ENCODE results near the gene LILRA5. TPM values are rescaled to one million over a fixed set of nuclear protein-coding genes. Genes with fewer than 3 reads are reported as not detected.

LILRA5 gene
- total RNA-seq, 1 experiment from 2014 or later: not detected

- POLR2A ChIA-PET (ENCODE audit: unreplicated experiment): no interaction called here
- DNase-seq: no peak
- no peaks in the 10 kb centered on the region for H3K4me1 ChIP-seq (ENCODE audit: insufficient read depth, low read length)
- no peaks in the 10 kb centered on the region for H3K9me3 ChIP-seq (ENCODE audit: low read length)
- H3K27ac ChIP-seq (ENCODE audit: low read length): no peak overlapping the region
- ATAC-seq: no peak
- intact Hi-C loops (cut with micrococcal nuclease): no loop called here
- no TSS peak for BruUV-seq (replicated peaks)
- no peaks in the 10 kb centered on the region for H3K79me2 ChIP-seq (ENCODE audit: low read length)
- H3F3A ChIP-seq (ENCODE audit: low read length, unreplicated experiment): no peaks in the 10 kb centered on the region
- no peak overlapping the region for H3K4me2 ChIP-seq (ENCODE audit: low read length)
- H3K36me3 ChIP-seq (ENCODE audit: low read depth, low read length): no peaks in the 10 kb centered on the region
- no peak overlapping the region for H2AFZ ChIP-seq (ENCODE audit: low read length)
- TF ChIP-seq, protein P1, sequence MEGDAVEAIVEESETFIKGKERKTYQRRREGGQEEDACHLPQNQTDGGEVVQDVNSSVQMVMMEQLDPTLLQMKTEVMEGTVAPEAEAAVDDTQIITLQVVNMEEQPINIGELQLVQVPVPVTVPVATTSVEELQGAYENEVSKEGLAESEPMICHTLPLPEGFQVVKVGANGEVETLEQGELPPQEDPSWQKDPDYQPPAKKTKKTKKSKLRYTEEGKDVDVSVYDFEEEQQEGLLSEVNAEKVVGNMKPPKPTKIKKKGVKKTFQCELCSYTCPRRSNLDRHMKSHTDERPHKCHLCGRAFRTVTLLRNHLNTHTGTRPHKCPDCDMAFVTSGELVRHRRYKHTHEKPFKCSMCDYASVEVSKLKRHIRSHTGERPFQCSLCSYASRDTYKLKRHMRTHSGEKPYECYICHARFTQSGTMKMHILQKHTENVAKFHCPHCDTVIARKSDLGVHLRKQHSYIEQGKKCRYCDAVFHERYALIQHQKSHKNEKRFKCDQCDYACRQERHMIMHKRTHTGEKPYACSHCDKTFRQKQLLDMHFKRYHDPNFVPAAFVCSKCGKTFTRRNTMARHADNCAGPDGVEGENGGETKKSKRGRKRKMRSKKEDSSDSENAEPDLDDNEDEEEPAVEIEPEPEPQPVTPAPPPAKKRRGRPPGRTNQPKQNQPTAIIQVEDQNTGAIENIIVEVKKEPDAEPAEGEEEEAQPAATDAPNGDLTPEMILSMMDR (conservative IDR thresholded peaks at IDR 0.05; ENCODE audit: low read depth, low read length): no peak
- TF ChIP-seq EZH2 (IDR thresholded peaks at IDR 0.05; ENCODE audit: low read length, unreplicated experiment) (no peak), EZH2phosphoT487 (IDR thresholded peaks at IDR 0.05; ENCODE audit: borderline replicate concordance, low read length) (no peak)
- no peaks in the 10 kb centered on the region for H4K20me1 ChIP-seq (ENCODE audit: low read length)
- peaks cover 14% of the 10 kb centered on the region for H3K27me3 ChIP-seq (ENCODE audit: low read length)
- H3K9me2 ChIP-seq (replicated peaks; ENCODE audit: low read length): no peaks in the 10 kb centered on the region
- no peak overlapping the region for H3K4me3 ChIP-seq (ENCODE audit: low read length)
- CTCF ChIA-PET: no interaction called here
- no peak overlapping the region for H3K9ac ChIP-seq (ENCODE audit: low read length)
These were observed 44.4 kb upstream of the LILRA5 start for GRCh38 chr19:54357381-54357780.

GRCh38 chr19:54356444-54357056 is 43.6 kb upstream of the LILRA5 start:
- ATAC-seq: no peak
- no peaks in the 10 kb centered on the region for H3K9me3 ChIP-seq (ENCODE audit: low read length)
- H3K4me1 ChIP-seq (ENCODE audit: insufficient read depth, low read length): no peaks in the 10 kb centered on the region
- H3K4me3 ChIP-seq (ENCODE audit: low read length): no peak overlapping the region
- no peaks in the 10 kb centered on the region for H3K9me2 ChIP-seq (replicated peaks; ENCODE audit: low read length)
- intact Hi-C loops (cut with micrococcal nuclease): no loop called here
- H3K79me2 ChIP-seq (ENCODE audit: low read length): no peaks in the 10 kb centered on the region
- DNase-seq: no peak
- no peaks in the 10 kb centered on the region for H3K36me3 ChIP-seq (ENCODE audit: low read depth, low read length)
- H3K27me3 ChIP-seq (ENCODE audit: low read length): peaks cover 22% of the 10 kb centered on the region
- H4K20me1 ChIP-seq (ENCODE audit: low read length): no peaks in the 10 kb centered on the region
- no peak overlapping the region for H3K4me2 ChIP-seq (ENCODE audit: low read length)
- ChIA-PET CTCF (no interaction called here), POLR2A (ENCODE audit: unreplicated experiment) (no interaction called here)
- H3K9ac ChIP-seq (ENCODE audit: low read length): no peak overlapping the region
- H3K27ac ChIP-seq (ENCODE audit: low read length): no peak overlapping the region
- BruUV-seq (replicated peaks): no TSS peak
- no peak overlapping the region for H2AFZ ChIP-seq (ENCODE audit: low read length)
- H3F3A ChIP-seq (ENCODE audit: low read length, unreplicated experiment): no peaks in the 10 kb centered on the region
- TF ChIP-seq EZH2 (IDR thresholded peaks at IDR 0.05; ENCODE audit: low read length, unreplicated experiment) (no peak), EZH2phosphoT487 (IDR thresholded peaks at IDR 0.05; ENCODE audit: borderline replicate concordance, low read length) (no peak)
- TF ChIP-seq, protein P1 (conservative IDR thresholded peaks at IDR 0.05; ENCODE audit: low read depth, low read length): no peak

DNA sequence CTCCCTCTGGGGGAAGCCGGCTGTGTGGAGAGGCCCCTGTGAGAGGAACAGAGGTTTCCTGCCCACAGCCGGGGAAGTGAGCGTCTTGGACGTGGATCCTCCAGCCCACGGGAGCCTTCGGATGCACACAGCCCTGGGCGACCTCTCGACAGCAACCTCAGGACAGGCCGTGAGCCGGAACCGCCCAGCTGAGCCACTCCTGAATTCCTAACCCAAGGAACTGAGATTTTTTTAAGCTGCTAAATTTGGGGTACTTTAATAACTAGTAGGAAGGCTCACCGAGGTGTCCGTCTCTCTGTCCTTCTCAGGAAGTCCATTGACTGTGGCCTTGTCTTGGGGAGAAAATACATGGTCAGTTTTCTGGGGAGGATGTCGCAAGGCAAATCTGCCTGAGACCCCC is 42.7 kb upstream of the LILRA5 start:
- intact Hi-C loops (cut with micrococcal nuclease): no loop called here
- ATAC-seq (no peak), DNase-seq (no peak)
- H3K79me2 ChIP-seq (ENCODE audit: low read length): no peaks in the 10 kb centered on the region
- H3K9me3 ChIP-seq (ENCODE audit: low read length): no peaks in the 10 kb centered on the region
- peaks cover 31% of the 10 kb centered on the region for H3K27me3 ChIP-seq (ENCODE audit: low read length)
- CTCF ChIA-PET: no interaction called here
- no peaks in the 10 kb centered on the region for H3F3A ChIP-seq (ENCODE audit: low read length, unreplicated experiment)
- H2AFZ ChIP-seq (ENCODE audit: low read length): no peak overlapping the region
- H3K27ac ChIP-seq (ENCODE audit: low read length): no peak overlapping the region
- H3K4me2 ChIP-seq (ENCODE audit: low read length): no peak overlapping the region
- no peak for TF ChIP-seq EZH2 (IDR thresholded peaks at IDR 0.05; ENCODE audit: low read length, unreplicated experiment)
- TF ChIP-seq EZH2phosphoT487 (IDR thresholded peaks at IDR 0.05; ENCODE audit: borderline replicate concordance, low read length): no peak
- TF ChIP-seq, protein P1 (conservative IDR thresholded peaks at IDR 0.05; ENCODE audit: low read depth, low read length): no peak
- H3K36me3 ChIP-seq (ENCODE audit: low read depth, low read length): no peaks in the 10 kb centered on the region
- POLR2A ChIA-PET (ENCODE audit: unreplicated experiment): no interaction called here
- H3K4me1 ChIP-seq (ENCODE audit: insufficient read depth, low read length): no peaks in the 10 kb centered on the region
- H3K4me3 ChIP-seq (ENCODE audit: low read length): no peak overlapping the region
- H3K9me2 ChIP-seq (replicated peaks; ENCODE audit: low read length): no peaks in the 10 kb centered on the region
- no peak overlapping the region for H3K9ac ChIP-seq (ENCODE audit: low read length)
- no TSS peak for BruUV-seq (replicated peaks)
- H4K20me1 ChIP-seq (ENCODE audit: low read length): no peaks in the 10 kb centered on the region
